Measurements from ENCODE around the gene MYO15B.
"Not testable (repeated sequence)": the region's sequence is repeated elsewhere in the genome, so short reads cannot be mapped to it uniquely, and the experiment has no call there.

MYO15B gene

DNA sequence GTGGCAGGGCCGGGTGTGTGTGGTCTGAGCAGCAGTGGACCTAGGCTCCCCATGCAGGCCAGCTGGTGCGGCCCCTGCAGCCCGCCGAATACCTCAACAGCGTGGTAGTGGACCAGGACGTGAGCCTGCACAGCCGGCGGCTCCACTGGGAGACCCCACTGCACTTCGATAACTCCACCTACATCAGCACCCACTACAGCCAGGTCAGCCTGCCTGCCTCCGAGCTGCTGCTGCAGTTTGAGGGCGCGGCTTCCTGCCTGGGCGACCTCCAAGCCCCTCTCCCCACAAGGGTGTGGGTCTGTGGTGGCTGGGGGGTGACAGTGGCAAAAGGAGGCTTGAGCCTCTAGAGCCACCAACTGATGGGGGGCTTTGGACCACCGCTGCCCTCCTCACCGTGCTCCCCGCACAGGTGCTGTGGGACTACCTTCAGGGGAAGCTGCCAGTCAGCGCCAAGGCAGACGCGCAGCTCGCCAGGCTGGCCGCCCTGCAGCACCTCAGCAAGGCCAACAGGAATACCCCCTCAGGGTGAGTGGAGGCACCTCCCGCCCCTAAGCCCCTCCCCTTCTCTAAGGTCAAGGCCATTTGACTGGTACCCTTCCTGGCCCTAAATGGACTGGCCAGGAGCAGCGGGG lies 37.2 kb downstream of the MYO15B start:
- DNase-seq (ENCODE audit: low read depth in 2 of 2), result no peak

DNA sequence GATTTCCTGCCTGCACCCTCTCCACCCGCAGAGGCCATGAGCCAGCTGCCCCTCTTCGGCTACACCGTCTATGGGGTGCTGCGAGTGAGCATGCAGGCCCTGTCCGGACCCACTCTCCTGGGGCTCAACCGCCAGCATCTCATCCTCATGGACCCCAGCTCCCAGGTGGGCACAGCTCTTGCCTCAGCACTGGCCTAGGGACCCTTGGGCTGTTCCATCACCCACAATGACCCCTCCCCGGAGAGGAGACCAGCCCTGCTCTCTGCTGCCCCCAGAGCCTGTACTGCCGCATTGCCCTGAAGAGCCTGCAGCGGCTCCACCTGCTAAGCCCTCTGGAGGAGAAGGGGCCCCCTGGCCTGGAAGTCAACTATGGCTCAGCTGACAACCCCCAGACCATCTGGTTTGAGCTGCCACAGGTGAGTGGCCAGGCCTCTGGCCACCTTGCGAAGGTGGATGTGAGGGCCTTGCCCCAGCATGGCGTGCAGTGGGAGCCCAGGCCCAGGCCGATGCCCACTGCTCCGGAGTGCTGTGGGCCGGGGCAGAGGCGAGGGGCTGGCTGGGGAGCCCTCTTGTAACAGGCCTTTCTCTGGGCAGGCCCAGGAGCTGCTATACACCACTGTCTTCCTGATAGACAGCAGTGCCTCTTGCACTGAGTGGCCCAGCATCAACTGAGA lies 38.4 kb downstream of the MYO15B start:
- no peak for DNase-seq (ENCODE audit: low read depth in 2 of 2)

DNA sequence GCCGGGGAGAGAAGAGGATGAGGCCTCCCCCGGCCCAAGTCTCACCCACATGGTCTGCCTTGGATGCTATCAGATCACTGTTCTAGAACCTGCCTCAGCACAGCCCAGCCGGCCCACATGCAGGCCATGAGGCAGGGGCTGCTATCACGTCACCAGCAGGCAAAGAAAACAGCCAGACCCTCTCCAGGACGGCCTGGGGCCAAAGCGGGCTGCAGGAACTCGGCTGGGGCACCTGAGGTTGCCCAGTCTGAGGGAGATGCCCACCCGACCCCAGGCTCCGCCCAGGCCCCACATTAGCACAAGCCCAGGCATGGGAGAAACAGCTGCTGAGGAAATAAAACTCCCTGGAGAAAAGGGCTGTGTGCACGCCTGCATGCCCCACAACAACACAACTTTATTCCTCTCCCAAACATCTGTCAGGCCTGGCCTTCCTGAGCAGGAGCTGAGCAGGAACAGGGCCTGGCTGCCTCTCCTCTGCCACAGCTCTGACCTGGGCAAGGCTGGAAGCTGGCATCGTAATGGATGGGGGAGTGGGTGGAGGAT lies 39.0 kb downstream of the MYO15B start:
- DNase-seq (ENCODE audit: low read depth in 2 of 2), result no peak

DNA sequence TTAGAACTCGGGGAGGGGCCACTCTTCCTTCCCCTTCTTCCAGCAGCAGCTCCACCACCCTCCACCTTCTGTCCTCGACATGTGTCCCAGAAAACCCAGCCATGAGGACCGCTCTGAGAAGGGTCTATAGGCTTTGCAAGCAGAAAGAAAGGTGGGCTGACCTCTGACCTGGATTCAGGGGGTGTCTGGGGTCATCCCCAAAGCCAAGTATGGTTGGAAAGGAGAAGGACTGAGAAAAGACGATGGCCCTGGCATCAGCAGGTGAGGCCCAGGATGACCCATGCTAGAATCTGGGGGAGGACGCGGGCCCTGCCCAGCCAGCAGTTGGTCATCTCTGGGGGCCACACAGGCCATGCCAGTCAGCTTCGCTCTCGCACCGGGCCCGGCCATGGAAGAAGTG lies 39.5 kb downstream of the MYO15B start:
- DNase-seq (ENCODE audit: low read depth in 2 of 2), result no peak

DNA sequence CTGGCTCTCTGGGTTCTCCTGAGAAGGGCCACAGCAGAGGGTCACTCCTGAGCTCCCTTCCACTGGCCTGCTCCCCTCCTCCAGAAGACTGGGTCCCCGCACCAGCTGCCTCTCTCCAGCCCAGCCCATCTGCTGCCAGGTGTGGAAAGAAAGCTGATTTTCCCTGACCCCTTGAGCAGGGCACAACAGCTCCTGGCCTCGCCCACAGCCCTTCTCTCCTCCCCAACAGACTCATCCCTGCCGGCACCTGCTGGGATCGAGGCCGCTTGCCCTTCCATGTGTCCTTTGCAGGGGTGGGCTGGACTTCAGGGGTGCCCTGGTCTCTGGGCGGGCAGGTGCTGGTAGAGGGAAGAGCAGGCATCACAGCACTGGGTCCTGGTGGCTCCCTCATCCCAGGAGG lies 40.8 kb downstream of the MYO15B start:
- DNase-seq (ENCODE audit: low read depth in 2 of 2), result no peak

DNA sequence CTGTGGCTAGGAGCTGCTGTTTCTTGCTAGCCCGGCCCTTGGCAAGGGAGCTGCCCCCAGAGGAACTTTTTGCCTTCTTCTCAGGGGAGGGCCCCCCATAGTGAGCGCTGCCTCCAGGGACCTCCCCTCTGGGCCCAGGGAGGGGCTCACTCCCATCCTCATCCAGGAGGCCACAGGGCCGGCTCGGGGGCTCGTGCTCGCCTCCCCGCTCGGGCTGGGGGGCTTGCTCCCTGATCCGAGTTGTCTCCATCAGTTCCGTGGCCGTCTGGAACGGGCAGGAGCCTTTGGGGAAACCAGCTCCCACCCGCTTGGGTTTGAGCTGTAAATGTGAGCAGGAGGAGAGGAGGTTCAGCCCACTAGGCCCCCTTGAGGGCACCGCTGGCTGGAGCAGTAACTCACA lies 41.6 kb downstream of the MYO15B start:
- no peak for DNase-seq (ENCODE audit: low read depth in 2 of 2)

DNA sequence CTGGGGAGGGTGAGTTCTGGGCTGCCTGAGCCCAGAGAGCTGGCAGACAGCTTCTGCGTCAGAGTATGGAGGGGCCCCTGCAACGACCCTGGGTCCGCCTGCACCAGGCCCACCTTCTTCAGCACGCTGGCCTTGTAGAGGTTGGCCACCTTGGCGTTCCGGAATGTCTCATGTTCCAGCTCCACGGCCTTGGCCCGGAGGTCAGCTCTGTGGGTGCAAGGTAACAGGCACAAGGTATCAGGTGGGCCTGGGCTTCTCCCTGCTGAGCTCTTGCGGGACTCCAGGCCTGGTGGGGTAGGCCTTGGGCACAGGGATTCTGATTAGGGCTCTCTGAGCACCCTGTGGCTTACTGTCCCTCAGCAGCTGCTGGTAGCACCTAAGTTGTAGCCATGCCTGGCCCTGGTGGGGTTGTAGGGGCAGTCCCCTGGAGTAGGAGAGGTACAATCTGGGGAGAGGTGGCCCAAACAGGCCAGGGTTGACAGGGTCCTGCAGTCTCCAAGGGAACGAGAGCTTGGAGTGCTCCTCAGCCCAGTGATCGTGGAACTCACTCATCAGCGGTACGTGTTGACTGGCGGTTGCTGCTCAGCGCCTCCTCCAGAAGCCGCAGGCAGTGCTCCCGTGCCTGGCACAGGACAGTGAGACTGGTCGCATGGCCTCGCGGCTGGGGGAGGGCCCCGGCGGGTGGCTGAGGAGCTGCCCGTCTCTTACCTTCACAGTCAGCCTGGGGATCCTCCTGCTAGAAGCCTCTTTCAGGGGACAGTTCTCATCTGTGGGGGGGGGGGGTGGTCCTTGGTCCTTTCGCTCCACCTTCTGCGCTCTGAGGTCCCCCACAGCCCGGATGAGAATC lies 42.7 kb downstream of the MYO15B start:
- DNase-seq (ENCODE audit: low read depth in 2 of 2), result no peak

- no peak for DNase-seq (ENCODE audit: low read depth in 2 of 2)
Observed at GRCh38 chr17:75631353-75631752, 43.8 kb downstream of the MYO15B start.

DNA sequence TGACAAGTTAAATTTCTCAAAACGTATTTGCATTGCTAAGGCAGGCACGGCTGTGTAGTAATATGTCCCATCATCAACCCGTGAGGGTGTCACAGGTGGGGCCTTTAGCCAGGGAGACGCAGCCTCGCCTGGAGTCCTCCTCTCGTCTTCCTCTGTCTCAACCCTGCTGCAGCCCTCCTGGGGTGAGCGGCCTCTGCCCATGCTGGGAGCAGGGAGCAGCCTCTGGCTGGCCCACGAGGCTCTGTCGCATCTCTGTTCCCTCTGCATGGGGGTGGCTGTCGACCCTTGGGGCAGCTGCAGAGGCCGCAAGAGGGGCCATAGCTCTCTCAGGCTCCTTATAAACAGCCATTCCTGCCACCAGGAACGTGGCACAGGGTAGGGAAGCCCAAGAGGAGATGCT lies 44.8 kb downstream of the MYO15B start:
- DNase-seq (ENCODE audit: low read depth in 2 of 2), result no peak

- peak; percentile 29 to 30 for DNase-seq (ENCODE audit: low read depth in 2 of 2)
Observed at GRCh38 chr17:75632863-75633485, 45.4 kb downstream of the MYO15B start, which contains the start of gene SMIM5. SMIM5 (plus strand) TSS chr17:75633434; CDS start chr17:75640202, 6,768 bp downstream.

- peak; percentile 44 to 56 for DNase-seq (ENCODE audit: low read depth in 2 of 2)
Observed at GRCh38 chr17:75633486-75634375, 46.1 kb downstream of the MYO15B start.

DNA sequence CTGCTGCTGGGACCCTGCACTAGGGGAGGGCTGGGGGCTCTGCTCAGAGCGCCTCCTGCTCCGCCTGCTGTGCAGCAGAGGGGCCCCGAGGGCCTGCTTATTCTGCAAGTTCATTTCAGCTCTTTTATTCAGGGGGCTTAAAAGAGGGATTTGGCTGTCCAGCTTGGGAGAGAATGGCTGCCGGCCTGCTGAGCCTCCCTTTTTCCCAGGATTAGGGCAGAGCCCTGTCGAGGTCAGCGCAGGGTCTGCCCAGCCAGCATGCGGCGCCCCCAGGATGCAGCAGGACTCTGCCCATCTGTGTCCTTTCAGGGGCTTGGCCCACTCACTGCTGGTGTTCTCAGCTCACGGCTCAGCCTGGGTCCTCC lies 46.8 kb downstream of the MYO15B start:
- DNase-seq (ENCODE audit: low read depth in 2 of 2), result no peak

DNA sequence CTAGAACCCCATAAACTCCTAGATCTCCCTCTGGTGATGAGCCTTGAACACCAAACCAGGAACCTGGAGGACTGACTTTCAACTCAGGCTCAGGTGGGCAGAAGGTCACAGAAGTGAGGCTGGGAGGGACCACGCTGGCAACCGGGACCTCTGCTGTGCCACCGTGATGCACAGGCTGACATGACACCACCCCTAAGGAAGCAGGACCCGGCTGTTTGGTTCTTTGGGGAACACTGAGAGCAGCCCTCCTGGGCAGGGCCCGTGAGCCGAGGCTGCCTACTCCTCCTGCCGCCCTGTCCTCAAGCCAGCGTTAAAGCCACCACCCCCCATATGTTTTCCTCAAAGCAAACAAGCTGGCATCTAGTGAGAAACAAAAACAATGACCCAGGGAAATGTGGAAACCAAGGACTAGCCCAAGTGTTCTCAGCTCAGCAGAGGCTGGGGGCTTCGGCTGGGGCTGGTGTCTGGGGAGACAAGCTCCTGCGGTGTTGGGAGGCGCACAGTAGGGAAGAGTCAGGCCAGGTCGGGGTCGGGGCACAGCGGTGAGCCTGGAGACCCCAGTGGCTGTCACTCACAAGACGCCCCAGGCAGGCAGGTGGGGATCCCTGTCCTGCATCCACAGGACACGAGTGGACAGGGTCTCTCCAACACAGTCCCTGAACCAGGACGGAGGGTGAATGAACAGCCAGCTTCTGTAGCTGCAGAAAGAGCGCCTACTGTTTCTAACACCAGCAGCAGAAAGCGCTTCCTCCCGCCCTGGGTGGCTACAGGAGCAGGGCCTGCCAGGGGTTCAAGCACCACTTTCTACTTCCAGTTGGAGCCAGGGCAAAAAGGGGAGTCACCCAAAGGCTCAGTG lies 47.4 kb downstream of the MYO15B start:
- no peak for DNase-seq (ENCODE audit: low read depth in 2 of 2)

- DNase-seq (ENCODE audit: low read depth in 2 of 2), result no peak
Observed at GRCh38 chr17:75635610-75636202, 48.1 kb downstream of the MYO15B start.

- no peak for DNase-seq (ENCODE audit: low read depth in 2 of 2)
Observed at GRCh38 chr17:75636381-75637142, 49.0 kb downstream of the MYO15B start.

DNA sequence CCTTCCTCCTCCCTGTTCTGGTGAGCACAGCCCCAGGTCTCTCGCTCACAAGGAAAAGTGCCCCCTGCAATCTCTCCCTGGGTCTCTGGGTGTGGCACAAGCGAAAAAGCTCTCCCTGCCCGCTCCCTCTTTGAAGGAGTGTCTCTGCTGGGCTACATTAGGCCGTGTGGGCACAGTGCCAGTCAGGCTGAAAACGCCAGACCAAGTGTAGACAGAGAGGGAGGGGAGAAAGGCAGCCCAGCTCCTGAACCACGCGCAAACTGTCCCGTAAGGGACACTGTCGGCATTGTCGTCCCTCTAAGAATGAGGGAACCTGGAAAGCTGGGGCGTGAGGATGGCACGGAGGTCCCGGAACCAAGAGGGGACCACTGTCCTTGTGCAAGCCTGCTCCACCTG lies 49.5 kb downstream of the MYO15B start:
- DNase-seq (ENCODE audit: low read depth in 2 of 2), result no peak

- DNase-seq (ENCODE audit: low read depth in 2 of 2), result no peak
Observed at GRCh38 chr17:75637551-75637950, 50.0 kb downstream of the MYO15B start.

DNA sequence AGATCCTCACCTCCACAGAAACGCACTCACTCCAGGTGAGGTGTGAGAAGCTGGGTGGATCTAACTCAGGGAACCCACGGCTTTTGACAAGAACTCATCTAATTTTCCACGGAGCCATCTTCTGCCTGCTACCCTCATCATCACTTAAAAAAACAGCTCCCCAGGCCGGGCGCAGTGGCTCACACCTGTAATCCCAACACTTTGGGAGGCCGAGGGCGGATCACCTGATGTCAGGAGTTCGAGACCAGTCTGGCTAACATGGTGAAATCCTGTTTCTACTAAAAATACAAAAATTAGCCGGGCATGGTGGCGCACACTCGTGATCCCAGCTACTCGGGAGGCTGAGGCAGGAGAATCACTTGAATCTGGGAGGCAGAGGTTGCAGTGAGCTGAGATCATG lies 50.4 kb downstream of the MYO15B start:
- not testable (repeated sequence) for DNase-seq (ENCODE audit: low read depth in 2 of 2)

DNA sequence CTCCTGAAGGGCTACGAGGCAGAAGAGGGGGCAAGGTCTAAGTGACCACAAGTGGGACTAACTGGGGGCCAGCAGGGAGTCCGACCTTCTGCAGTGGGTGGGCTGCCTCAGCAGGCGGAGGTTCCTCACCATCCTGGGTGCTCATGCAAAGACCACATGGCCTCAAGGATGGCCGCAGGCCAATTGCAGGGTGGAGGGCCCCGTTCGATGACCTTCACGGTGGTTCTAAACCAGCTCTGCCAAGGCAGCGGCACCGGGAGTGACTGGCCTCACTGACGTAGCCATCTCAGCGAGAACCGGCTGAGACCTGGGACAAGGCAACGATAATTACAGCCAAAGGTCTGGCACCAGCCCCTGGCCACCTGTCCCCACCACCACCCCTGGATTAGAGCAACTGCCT lies 51.3 kb downstream of the MYO15B start:
- no peak for DNase-seq (ENCODE audit: low read depth in 2 of 2)
